GM18502 (cell line): ENCODE measurements around the gene NFIX.
"Not testable (repeated sequence)": the region's sequence is repeated elsewhere in the genome, so short reads cannot be mapped to it uniquely, and the experiment has no call there.

Experiments used
- ATAC-seq: cut with Tn5 transposase; IDR thresholded peaks from one replicate; pipeline ENCODE4 v1.9.1; 2021; ENCODE audit warnings: mild to moderate bottlenecking; ENCODE audit not compliant: unreplicated experiment, poor library complexity

Gene NFIX

DNA sequence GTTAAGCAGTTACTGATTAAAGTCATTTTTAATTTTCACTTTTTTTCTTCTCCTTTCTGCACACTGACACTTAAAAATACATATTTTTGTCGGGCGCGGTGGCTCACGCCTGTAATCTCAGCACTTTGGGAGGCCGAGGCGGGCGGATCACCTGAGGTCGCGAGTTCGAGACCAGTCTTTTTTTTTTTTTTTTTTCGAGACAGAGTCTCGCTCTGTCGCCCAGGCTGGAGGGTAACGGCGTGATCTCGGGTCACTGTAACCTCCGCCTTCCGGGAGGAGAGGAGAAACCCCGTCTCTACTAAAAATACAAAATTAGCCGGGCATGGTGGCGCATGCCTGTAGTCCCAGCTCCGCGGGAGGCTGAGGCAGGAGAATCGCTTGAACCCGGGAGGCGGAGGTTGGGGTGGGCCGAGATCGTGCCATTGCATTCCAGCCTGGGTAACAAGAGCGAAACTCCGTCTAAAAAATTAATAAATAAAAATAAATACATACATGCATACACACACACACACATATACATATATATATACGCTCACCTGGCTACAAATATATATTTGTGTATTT is 37.8 kb upstream of the NFIX start:
- ATAC-seq = not testable (repeated sequence)

DNA sequence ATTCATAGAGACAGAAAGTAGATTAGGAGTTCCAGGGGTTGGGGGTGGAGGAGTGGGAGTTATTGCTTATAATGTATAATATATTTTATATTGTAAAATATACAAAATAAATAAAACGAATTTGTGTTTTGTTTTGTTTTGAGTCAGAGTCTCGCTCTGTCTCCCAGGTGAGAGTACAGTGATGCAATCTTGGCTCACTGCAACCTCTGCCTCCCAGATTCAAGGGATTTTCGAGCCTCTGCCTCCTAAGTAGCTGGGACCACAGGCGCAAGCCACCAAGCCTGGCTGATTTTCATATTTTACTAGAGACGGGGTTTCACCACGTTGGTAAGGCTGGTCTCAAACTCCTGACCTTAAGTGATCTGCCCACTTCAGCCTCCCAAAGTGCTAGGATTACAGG is 35.8 kb upstream of the NFIX start:
- ATAC-seq = no peak

DNA sequence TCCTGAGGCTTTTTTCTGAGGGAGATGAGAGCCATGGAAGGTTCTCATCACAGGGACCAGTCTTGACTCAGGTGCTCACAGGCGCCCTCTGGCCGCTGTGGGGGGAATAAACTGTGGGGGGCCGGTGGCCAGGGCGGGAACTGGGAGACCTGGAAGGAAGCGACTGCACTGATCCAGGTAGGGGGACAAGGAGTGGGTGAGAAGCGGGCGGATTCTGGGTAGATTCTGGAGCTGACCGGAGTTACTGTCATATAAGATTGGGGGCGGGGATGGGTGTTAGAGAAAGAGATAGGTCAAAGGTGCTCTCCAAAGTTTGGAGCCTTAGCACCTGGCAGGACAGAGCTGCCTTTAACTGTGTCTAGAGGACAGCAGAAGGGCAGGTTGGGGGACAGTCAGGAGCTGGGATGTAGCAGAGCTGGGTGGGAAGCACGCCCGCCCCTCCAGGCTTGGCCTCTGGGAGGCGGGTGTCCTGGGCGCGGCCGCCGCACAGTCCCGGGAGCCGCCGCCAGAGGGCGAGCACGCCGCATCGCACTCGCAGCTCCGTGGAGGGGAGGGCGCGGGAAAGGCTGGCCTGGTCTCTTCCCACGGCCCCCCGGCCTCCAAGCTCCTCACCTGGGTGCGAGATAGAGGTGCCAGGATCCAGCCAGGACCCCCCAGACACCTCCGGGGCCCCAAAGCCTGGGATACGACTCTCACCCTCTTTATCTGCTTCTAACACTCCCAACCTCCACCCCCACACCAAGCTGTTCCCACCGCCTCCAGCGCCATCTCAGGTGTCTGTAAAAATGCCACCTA is 30.1 kb upstream of the NFIX start:
- peak; percentile 75 for ATAC-seq

DNA sequence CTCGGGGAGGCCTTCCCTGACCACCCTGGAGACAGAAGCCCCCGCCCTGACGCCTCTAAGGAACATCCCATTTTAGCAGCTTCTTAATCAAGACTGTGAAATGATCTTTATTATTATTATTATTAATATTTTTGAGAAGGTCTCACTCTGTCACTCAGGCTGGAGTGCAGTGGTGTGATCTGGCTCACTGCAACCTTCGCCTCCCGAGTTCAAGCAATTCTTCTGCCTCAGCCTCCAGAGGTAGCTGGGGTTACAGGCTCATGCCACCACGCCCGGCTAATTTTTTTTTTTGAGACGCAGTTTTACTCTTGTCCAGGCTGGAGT is 29.5 kb upstream of the NFIX start:
- no peak for ATAC-seq

DNA sequence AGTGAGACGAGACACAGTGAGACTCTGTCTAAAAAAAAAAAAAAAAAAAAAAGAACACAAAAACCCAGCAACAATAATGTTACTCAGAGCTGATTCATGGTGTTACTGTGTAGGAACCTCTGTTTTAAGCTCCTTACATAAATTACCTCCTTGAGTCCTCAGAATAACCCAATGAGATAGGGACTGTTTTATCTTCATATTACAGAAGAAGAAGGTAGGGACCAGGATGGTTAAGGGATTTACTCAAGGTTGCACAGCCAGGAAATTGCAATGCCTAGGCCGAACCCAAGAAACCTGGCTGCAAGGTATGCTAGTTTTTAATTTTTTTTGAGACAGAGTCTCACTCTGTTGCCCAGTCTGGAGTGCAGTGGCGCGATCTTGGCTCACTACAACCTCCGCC is 27.4 kb upstream of the NFIX start:
- no peak for ATAC-seq

DNA sequence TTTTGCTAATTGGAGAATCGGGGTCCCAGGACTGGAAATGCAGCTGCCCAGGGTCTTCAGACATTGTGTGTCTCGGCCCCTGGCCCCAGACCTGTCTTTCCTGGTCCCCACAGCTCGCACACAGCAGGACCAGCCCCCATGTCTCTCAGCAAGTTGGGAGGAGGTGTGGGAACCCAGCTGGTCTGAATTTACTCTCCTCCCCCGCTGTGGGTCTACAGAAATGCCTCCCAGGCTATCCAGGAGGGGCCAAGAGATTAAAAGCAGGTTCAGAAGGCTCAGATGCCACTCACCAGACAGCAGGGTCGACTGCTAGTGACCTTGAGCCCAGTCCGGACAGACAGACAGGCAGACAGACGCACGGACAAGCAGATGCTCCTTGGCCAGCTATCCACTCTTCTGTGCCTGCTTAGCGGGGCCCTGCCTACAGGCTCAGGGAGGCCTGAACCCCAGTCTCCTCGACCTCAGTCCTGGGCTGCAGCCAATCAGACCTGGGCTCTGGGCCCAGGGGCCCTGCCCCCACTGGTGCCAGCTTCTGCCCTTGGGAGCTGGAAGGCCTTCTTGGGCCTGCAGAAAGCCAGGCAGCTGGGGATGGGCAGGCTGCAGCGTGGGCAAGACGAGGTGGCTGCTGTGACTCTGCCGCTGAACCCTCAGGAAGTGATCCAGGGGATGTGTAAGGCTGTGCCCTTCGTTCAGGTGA is 25.8 kb upstream of the NFIX start, which contains the start of gene DAND5:
Gene DAND5 (plus strand): TSS at position 285 of the 697 bp plus-strand sequence. CDS start 85 bp downstream, at position 370.
- ATAC-seq = no peak

DNA sequence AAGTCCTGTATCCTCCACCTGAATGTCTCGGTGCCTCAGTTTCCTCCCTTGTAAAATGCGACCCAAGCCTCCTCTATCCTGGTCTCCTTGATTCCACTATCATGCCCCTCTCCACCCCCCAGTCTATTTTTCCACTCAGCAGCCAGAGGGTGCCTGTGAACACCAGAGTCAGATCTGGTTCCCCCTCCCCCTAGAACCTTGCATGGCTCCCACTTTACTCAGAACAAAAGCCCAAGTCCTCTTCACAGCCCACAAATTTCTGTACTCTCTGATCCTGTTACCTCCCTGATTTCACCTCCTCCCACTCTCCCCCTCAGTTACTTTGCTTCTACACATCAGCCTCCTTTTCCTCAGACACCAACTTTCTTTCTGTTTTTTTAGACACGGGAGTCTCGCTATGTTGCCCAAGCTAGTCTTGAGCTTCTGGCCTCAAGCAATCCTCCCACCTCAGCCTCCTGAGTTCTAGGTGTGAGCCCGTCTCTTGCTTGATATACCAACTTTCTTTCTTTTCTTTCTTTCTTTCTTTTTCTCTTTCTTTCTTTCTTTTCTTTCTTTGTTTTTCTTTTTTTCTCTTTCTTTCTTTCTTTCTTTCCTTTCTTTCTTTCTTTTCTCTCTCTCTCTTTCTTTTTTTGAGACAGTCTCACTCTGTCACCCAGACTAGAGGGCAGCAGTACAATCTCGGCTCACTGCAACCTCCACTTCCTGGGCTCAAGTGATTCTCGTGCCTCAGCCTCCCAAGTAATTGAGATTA is 25.0 kb upstream of the NFIX start:
- no peak for ATAC-seq

DNA sequence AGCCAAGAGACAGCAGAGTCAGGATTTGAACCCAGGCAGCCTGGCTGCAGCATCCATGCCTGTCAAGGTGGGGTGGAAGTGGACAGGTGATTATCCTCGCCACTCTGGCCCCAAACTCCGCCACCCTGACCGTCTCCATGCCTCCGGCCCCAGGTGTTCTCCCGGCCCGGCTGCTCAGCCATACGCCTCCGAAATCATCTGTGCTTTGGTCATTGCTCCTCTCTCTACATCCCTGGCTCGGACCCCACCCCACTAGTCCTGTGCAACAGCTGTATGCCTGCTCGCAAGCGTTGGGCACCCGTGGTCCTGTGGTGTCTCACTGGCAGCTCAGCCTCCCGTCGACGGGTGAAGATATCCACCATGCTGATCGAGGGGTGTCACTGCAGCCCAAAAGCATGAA is 22.0 kb upstream of the NFIX start:
- ATAC-seq = no peak

DNA sequence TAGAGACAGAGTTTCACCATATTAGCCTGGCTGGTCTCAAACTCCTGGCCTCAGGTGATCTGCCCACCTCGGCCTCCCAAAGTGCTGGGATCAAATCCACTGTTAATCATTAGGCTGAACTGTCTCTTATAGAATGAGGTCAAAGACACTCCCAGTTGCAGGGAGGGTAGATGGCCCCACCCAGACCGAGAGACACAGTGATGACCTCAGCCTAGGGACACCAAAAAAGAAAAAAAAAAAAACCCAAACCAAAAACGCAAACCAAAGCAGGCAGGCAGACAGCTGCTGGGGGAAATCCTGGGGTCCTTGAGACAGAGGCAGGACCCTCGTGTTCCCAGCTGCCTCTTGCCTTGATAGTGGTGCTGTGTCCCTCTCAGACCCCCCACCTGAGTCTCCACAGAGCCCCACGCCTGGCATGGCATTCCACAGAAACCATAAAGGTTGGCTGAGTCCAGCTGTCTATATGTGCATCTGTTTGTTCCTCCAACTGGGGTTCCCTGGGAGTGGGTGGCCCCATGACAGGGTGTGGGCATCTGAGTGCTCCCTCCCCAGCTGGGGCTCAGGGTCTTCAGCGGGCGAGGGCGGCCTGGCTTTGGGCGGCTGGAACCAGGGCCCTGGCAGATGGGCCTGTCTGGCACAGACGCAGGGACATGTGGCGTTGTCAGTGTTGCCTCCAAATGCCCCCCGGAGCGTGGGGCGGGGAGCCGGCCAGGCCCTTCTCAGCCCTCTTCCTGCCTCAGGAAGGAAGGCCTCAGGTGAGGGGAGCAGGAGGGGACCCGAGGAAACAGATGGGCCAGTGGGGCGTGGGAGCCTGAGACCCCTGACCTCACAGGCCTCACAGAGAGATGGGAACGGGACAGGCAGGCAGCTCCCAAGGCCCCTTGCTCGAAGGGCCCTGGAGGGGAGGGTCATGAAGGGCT is 20.7 kb upstream of the NFIX start:
- ATAC-seq = no peak

DNA sequence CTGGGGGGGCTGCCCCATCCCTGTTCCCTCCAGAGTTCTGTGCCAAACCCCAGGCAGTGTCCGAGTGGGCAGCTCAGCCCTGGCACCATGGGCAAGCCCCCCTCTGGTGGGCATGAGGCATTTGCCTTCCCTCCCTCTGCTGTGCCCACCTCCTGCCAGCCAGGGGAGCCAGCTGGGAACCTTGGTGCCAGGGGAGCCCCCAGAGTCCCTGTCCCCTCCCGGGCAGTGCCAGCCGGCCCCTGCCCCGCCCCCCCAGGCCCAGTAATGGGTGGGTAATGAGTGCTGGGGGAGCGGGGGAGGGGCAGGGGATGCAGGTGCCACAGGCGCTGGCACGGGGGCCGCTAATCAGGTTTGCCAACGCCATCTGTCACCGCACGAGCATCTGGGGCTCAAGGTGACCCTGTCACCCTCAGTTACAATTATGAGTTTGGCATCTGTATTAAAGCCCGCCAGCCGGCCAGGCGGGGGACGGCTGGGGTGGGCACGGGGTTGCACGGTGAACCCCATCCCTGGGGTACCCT is 20.0 kb upstream of the NFIX start:
- ATAC-seq = no peak

DNA sequence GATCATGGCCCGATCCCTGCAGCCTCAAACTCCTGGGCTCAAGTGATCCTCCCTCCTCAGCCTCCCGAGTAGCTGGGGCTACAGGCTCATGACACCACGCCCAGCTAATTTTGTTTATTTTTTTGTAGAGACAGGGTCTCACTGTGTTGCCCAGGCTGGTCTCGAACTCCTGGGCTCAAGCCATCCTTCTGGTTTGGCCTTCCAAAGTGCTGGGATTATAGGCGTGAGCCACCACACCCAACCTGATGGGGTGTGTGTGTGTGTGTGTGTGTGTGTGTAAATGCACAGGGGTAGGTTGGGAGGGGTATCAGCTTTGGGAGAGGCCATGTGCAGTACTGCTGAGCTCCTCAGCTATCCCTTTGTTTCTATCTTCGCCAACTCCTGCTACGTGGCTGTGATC is 19.2 kb upstream of the NFIX start:
- ATAC-seq = not testable (repeated sequence)

DNA sequence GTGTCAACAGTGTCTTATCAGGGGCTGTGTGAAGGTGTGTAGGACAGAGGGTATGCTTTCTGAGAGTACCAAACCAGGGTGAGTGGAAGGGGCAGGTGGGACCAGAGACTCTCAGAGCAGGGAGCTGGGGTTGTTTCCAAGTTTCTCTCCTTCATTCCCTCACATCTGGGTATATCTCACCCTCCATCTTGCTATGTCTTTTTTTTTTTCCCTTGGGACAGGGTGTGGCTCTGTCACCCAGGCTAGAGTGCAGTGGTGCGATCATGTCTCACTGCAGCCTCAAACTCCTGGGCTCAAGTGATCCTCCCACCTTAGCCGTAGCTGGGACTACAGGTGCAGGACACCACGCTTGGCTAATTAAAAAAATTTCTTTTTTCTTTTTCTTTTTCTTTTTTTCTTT is 15.3 kb upstream of the NFIX start:
- ATAC-seq = no peak

DNA sequence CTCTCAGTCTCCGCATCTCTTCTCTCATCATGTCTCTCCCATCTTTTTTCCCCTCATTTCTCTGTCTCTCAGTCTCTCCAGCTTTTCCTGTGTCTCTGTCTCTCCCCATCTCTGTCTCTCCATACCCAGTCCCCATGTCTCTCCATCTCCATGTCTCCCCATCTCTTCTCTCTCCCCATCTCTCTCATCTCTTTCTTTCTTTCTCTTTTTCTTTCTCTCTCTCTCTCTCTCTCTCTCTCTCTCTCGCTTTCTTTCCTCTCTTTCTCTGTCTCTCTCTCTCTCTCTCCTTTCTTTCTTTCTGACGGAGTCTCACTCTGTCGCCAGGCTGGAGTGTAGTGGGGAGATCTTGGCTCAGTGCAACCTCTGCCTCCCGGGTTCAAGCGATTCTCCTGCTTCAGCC is 12.6 kb upstream of the NFIX start:
- no peak for ATAC-seq

DNA sequence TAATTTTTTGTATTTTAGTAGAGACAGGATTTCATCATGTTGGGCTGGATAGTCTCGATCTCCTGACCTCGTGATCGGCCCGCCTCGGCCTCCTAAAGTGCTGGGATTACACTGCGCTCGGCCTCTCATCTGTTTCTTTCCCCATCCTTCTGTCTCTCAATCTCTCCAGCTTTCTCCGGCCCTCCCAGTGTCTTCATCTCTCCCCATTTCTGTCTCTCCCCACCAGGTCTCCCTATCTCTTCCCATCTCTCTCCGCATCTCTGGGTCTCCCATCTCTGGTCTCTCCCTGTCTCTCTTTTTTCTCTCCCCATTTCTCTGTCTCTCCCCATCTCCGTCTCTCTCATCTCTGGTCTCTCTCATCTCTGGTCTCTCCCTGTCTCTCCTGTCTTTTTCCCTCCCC is 12.2 kb upstream of the NFIX start:
- no peak for ATAC-seq

DNA sequence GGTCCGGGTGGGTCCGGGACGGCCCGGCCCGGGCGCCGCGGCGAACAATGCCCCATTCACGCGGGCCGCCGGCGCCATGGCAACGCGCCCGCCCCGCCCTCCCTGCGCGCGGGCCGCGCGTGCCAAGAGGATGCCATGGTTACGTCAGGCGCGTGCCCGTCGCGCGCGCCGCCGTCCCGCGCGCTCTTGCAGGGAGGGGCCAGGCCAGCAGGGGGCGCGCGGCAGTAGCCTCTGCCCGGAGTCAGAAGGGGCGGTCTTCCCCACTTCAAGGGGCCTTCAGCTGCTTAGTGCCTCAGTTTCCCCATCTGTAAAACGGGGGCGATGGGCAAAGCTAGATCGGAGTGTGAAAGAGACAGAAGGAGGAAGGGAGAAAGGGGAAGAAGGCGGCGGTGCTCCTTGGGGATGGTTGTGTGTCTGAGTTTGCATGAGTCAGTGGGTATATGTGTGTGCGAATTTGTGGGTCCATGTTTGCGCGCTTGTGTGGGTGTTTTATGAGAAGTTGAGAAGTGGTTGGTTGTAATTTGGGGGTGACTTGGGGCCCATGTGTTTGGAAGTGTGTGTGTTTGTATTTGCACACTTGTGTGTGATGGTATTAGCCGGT is 11.6 kb upstream of the NFIX start:
- peak; percentile 46 for ATAC-seq

DNA sequence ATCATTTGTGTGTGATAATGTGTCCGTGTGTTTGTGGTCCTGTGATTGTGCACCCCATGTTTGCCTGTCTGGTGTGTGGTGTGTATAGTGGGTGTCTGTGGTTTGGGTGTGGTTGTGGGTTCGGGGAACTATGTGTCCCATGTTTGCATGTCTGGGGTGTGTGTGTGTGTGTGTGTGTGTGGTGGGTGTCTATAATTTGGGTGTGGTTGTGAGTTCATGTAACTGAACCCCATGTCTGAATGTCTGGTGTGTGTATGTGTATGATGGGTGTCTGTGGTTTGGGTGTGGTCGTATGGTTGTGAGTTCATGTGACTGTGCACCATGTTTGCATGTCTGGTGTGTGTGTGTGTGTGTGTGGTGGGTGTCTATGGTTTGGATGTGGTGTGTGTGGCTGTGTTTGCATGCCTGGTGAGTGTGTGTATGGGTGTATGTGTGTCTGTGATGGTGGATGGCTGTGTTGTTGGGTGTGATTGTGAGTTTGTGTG is 11.1 kb upstream of the NFIX start:
- no peak for ATAC-seq

DNA sequence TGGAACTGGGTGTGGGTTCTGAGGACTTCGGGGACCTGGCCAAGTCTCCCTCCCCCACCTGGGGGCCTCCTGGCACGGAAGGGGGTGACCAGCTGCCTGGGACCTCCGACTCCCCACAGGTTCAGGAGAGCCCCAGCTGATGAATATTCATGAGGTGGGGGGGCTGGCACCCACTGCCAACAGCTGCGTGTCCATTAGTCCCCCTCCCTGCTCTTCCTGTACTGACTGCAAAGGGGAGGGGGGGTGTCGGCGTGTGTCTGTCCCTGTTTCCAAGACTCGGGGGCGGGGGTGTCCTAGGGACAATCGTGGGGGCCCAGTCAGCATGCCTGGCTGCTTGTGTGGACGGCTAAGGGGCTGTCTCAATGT is 10.6 kb upstream of the NFIX start:
- no peak for ATAC-seq

DNA sequence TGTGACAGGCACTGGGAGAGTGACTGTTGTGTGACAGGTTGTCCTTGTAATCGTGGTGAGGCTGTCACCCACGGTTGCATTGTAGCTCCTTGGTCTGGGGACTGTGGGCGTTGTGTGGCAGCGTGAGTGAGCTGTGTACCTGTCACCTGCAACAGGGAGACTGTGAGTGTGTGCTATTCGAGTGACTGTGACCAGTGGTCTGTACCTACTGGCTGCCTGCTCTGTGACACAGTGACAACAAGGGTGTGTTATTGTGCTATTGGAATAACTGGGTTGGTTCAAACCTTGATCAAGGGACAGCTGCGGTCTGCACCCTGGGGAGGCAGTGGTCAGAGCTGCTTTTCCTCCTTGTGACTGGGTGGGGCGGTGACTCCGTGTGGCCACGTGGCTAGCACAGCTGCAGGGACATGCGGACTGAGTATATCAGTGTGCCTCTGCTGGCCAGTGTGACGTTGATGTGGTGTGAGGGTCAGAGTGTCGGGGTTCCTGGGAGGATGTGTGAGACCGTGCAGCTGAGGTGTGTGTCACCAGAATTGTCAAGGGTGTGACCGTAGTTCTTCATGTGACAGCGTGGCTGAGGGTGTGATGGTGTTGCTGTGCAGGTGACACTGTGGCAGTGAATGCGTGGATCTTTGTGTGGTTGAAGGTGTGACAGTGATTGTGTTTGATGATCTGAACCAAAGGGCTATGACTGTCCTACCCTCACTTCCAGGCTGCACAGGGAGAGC is 10.1 kb upstream of the NFIX start:
- no peak for ATAC-seq

DNA sequence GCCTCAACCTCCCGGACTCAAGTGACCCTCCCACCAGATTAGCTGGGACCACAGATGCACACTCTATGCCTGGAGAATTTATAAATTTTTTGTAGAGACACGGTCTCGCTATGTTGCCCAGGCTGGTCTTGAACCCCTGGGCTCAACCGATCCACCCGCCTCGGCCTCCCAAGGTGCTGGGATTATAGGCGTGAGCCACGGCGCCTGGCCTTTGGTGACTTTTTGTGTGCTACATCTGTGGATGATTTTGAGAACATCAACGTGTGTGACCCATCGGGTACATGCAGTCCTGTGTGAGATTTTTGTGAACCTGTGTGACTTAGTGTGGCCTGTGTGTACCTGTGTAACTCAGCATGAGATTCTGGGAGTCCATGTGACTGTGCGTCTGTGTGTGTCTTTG is 8.5 kb upstream of the NFIX start:
- no peak for ATAC-seq
